HepG2 (cell line): Measurements from ENCODE around the gene TIPIN. TPM values are rescaled to one million over a fixed set of nuclear protein-coding genes. Genes with fewer than 3 reads are reported as not detected.

Experiments
- AHR ChIP-seq: IDR thresholded peaks from 2 replicates; pipeline ENCODE4 v1.6.1; 2018; ENCODE audit warnings: missing genetic modification reagents, missing compliant biosample characterization
- FOXC1 ChIP-seq: sonication (generic); formaldehyde crosslinking; IDR thresholded peaks from 2 replicates; pipeline ENCODE4 v1.8.0; 2022; ENCODE audit warnings: mild to moderate bottlenecking, missing genetic modification reagents, borderline replicate concordance
- HDAC6 ChIP-seq: fragments of 200-600 bp; sonication (generic); IDR thresholded peaks from 2 replicates; pipeline ENCODE4 v1.7.0; 2017; ENCODE audit warnings: mild to moderate bottlenecking, antibody characterized with exemption, low read length, low read depth
- HOXA5 ChIP-seq: sonication (generic); formaldehyde crosslinking; IDR thresholded peaks from 2 replicates; pipeline ENCODE4 v1.4.0; 2020; ENCODE audit warnings: missing genetic modification reagents
- MIXL1 ChIP-seq: IDR thresholded peaks from 2 replicates; pipeline ENCODE4 v1.6.1; 2016
- MTF2 ChIP-seq: sonication (generic); formaldehyde crosslinking; IDR thresholded peaks from 2 replicates; pipeline ENCODE4 v1.5.0; 2020; ENCODE audit warnings: missing genetic modification reagents, borderline replicate concordance
- NR2F6 ChIP-seq, 2 experiments: IDR thresholded peaks; 2 replicates each; pipeline ENCODE4 v1.6.1; 2016; ENCODE audit warnings: antibody characterized with exemption in 1 of 2, mild to moderate bottlenecking in 1 of 2
- STAG1 ChIP-seq: sonication (generic); formaldehyde crosslinking; IDR thresholded peaks from 2 replicates; pipeline ENCODE4 v1.4.0; 2020; ENCODE audit warnings: missing genetic modification reagents
- TFE3 ChIP-seq: IDR thresholded peaks from 2 replicates; pipeline ENCODE4 v1.6.1; 2016
- ZNF274 ChIP-seq: sonication (generic); formaldehyde crosslinking; IDR thresholded peaks from 2 replicates; pipeline ENCODE4 v1.5.1; 2020; ENCODE audit warnings: mild to moderate bottlenecking, missing genetic modification reagents
- ZNF281 ChIP-seq: sonication (generic); formaldehyde crosslinking; IDR thresholded peaks from 2 replicates; pipeline ENCODE4 v1.4.0; 2020; ENCODE audit warnings: missing genetic modification reagents, borderline replicate concordance
- ZNF30 ChIP-seq: sonication (generic); formaldehyde crosslinking; IDR thresholded peaks from 2 replicates; pipeline ENCODE4 v1.5.0; 2020; ENCODE audit warnings: mild to moderate bottlenecking, missing genetic modification reagents
- ZNF441 ChIP-seq: sonication (generic); formaldehyde crosslinking; IDR thresholded peaks from 2 replicates; pipeline ENCODE4 v1.7.0; 2021; ENCODE audit warnings: missing genetic modification reagents, borderline replicate concordance
- ZNF510 ChIP-seq: sonication (generic); formaldehyde crosslinking; IDR thresholded peaks from 2 replicates; pipeline ENCODE4 v1.4.0; 2020; ENCODE audit warnings: low read depth, mild to moderate bottlenecking, missing genetic modification reagents
- ZNF616 ChIP-seq: sonication (generic); formaldehyde crosslinking; IDR thresholded peaks from 2 replicates; pipeline ENCODE4 v1.5.0; 2020; ENCODE audit warnings: low read depth, mild to moderate bottlenecking, missing genetic modification reagents
- ZNF724P ChIP-seq: sonication (generic); formaldehyde crosslinking; IDR thresholded peaks from 2 replicates; pipeline ENCODE4 v1.8.0; 2022; ENCODE audit warnings: missing genetic modification reagents, borderline replicate concordance
- ZSCAN25 ChIP-seq: sonication (generic); formaldehyde crosslinking; IDR thresholded peaks from 2 replicates; pipeline ENCODE4 v1.8.0; 2022; ENCODE audit warnings: mild to moderate bottlenecking, missing genetic modification reagents
- polyA plus RNA-seq, 8 experiments: library from polyadenylated mRNA; depleted of rRNA in 3 of 8; stranded (reverse) in 7 of 8; unstranded in 1 of 8; fragments of >200 nt; fragmentation: Illumina TruSeq in 4 of 8; extraction: Trizol in 4 of 8; gene quantifications; 2 replicates each; pipeline versions ENCODE4 v1.2.1 to v1.2.3, GENCODE V29; 2011 to 2016; ENCODE audit warnings: low read depth in 4 of 8, missing spikeins in 1 of 8, mixed read lengths in 1 of 8; ENCODE audit not compliant: insufficient read depth in 1 of 8
- total RNA-seq, 5 experiments: library from RNA; depleted of rRNA; stranded (reverse); fragments of >200 nt; fragmentation: Illumina TruSeq; extraction: Trizol; gene quantifications; 2 replicates each; pipeline ENCODE4 v1.2.3, GENCODE V29; 2016; ENCODE audit warnings: low read depth in 1 of 5
- TF ChIP-seq, protein P1 (sequence below): sonication (generic); formaldehyde crosslinking; IDR thresholded peaks from 2 replicates; pipeline ENCODE4 v1.4.0; 2020; ENCODE audit warnings: missing genetic modification reagents
- TF ChIP-seq, protein P2 (sequence below): sonication (generic); formaldehyde crosslinking; IDR thresholded peaks from 2 replicates; pipeline ENCODE4 v1.5.0; 2020; ENCODE audit warnings: missing genetic modification reagents, mild to moderate bottlenecking, borderline replicate concordance

TIPIN gene
- total and polyA plus RNA-seq, 2 of the 13 experiments (the other 11 are each of a cell fraction or from before 2014, with no cell fraction given): 2.7 to 28.6 TPM

DNA sequence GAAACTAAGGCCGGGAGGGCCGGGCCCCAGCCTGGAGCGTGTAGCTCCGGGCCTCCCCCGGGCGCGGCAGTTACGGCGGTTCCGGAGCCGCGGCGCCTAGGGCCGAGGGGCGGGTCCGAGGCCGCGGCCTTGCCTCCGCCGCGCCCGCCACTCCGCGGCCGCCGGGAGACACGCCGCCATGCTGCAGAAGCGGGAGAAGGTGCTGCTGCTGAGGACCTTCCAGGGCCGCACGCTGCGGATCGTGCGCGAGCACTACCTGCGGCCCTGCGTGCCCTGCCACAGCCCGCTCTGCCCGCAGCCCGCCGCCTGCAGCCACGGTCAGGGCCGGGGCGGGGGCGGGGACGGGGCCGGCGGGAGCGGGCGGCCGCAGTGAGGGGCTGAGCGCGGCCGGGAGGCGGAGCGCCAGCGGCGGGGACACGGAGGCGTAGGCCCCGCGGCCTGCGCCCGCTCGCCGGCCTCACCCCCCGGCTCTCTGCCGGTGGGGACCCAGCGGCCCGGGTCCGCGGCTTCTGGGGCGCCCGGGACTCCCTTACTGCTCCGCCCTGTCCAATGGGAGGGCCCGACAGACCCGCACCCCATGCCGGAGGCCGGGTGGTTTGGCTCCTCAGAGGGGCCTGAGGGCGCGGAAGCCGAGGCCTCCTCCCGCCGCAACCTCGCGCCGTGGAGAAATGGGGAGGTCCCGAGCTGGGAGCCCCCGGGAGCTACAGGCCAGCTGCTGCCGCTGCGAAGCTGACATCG lies 62.9 kb downstream of the TIPIN start, which contains the start of gene DIS3L (continued):
- TF ChIP-seq ZNF441 (no peak), TFE3 (CRISPR knock-in tag) (no peak), MIXL1 (CRISPR knock-in tag) (no peak), STAG1 (CRISPR knock-in tag) (no peak), AHR (CRISPR knock-in tag) (no peak), HDAC6 (no peak), ZNF274 (CRISPR knock-in tag) (no peak; the same call in 1 of the 2 replicates), ZNF30 (CRISPR knock-in tag) (no peak), ZNF616 (CRISPR knock-in tag) (peak; percentile 74; the same call in 1 of the 2 replicates), ZNF281 (peak; percentile 22; the same call in 1 of the 2 replicates), HOXA5 (CRISPR knock-in tag) (0 out of 2 replicates have a peak, but pooled peaks have one; percentile 44), NR2F6 (IDR thresholded peaks at IDR 0.05) (no peak), NR2F6 (CRISPR knock-in tag; IDR thresholded peaks at IDR 0.05) (no peak), ZNF724P (CRISPR knock-in tag) (no peak), MTF2 (no peak), FOXC1 (CRISPR knock-in tag) (no peak), ZSCAN25 (CRISPR knock-in tag) (peak; percentile 45; the same call in 1 of the 2 replicates), ZNF510 (CRISPR knock-in tag) (no peak)
- TF ChIP-seq, protein P1, sequence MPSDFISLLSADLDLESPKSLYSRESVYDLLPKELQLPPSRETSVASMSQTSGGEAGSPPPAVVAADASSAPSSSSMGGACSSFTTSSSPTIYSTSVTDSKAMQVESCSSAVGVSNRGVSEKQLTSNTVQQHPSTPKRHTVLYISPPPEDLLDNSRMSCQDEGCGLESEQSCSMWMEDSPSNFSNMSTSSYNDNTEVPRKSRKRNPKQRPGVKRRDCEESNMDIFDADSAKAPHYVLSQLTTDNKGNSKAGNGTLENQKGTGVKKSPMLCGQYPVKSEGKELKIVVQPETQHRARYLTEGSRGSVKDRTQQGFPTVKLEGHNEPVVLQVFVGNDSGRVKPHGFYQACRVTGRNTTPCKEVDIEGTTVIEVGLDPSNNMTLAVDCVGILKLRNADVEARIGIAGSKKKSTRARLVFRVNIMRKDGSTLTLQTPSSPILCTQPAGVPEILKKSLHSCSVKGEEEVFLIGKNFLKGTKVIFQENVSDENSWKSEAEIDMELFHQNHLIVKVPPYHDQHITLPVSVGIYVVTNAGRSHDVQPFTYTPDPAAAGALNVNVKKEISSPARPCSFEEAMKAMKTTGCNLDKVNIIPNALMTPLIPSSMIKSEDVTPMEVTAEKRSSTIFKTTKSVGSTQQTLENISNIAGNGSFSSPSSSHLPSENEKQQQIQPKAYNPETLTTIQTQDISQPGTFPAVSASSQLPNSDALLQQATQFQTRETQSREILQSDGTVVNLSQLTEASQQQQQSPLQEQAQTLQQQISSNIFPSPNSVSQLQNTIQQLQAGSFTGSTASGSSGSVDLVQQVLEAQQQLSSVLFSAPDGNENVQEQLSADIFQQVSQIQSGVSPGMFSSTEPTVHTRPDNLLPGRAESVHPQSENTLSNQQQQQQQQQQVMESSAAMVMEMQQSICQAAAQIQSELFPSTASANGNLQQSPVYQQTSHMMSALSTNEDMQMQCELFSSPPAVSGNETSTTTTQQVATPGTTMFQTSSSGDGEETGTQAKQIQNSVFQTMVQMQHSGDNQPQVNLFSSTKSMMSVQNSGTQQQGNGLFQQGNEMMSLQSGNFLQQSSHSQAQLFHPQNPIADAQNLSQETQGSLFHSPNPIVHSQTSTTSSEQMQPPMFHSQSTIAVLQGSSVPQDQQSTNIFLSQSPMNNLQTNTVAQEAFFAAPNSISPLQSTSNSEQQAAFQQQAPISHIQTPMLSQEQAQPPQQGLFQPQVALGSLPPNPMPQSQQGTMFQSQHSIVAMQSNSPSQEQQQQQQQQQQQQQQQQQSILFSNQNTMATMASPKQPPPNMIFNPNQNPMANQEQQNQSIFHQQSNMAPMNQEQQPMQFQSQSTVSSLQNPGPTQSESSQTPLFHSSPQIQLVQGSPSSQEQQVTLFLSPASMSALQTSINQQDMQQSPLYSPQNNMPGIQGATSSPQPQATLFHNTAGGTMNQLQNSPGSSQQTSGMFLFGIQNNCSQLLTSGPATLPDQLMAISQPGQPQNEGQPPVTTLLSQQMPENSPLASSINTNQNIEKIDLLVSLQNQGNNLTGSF (CRISPR knock-in tag): no peak
- TF ChIP-seq, protein P2, sequence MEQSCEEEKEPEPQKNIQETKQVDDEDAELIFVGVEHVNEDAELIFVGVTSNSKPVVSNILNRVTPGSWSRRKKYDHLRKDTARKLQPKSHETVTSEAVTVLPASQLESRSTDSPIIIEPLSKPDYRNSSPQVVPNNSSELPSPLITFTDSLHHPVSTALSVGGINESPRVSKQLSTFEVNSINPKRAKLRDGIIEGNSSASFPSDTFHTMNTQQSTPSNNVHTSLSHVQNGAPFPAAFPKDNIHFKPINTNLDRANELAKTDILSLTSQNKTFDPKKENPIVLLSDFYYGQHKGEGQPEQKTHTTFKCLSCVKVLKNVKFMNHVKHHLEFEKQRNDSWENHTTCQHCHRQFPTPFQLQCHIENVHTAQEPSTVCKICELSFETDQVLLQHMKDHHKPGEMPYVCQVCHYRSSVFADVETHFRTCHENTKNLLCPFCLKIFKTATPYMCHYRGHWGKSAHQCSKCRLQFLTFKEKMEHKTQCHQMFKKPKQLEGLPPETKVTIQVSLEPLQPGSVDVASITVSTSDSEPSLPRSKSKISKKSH (CRISPR knock-in tag): no peak
